Neuronal stem cell (in vitro differentiated cells): ENCODE measurements around the gene POLR3H.

ENCODE experiments used
- DNase-seq: peaks from one replicate; pipeline ENCODE4 v3.0.0-alpha.2; 2013; ENCODE audit warnings: low spot score
- H2AFZ ChIP-seq: one replicate; pipeline ENCODE4 v1.6.1; 2013; ENCODE audit warnings: mild to moderate bottlenecking, low read length, inconsistent platforms
- H2AK5ac ChIP-seq: 2 replicates; pipeline ENCODE4 v1.6.1; 2013; ENCODE audit warnings: low read depth, mild to moderate bottlenecking, inconsistent platforms, low read length, moderate library complexity, mixed read lengths
- H2BK120ac ChIP-seq: 2 replicates; pipeline ENCODE4 v1.6.1; 2013; ENCODE audit warnings: low read depth, mild to moderate bottlenecking, inconsistent platforms, low read length, moderate library complexity, mixed read lengths
- H2BK12ac ChIP-seq: one replicate; pipeline ENCODE4 v1.6.1; 2013; ENCODE audit warnings: low read length, inconsistent platforms
- H2BK15ac ChIP-seq: 2 replicates; pipeline ENCODE4 v1.6.1; 2013; ENCODE audit warnings: mild to moderate bottlenecking, low read length, inconsistent platforms, mixed read lengths
- H2BK5ac ChIP-seq: one replicate; pipeline ENCODE4 v1.6.1; 2013; ENCODE audit warnings: inconsistent platforms, mild to moderate bottlenecking, low read length, moderate library complexity
- H3K14ac ChIP-seq: one replicate; pipeline ENCODE4 v1.6.1; 2013; ENCODE audit warnings: low read length, inconsistent platforms
- H3K18ac ChIP-seq: 2 replicates; pipeline ENCODE4 v1.6.1; 2013; ENCODE audit warnings: low read length, inconsistent platforms
- H3K23ac ChIP-seq: 2 replicates; pipeline ENCODE4 v1.6.1; 2013; ENCODE audit warnings: low read depth, mild to moderate bottlenecking, mixed read lengths, low read length, inconsistent platforms; ENCODE audit not compliant: poor library complexity
- H3K27ac ChIP-seq: replicated peaks from 3 replicates; pipeline ENCODE4 v1.5.1; 2013; ENCODE audit warnings: low read length, inconsistent platforms
- H3K27me3 ChIP-seq, 3 experiments: 2 replicates each; pipeline ENCODE4 v1.6.1; 2013; ENCODE audit warnings: low read length in 3 of 3, mild to moderate bottlenecking in 2 of 3, inconsistent platforms in 1 of 3, low read depth in 1 of 3, mixed read lengths in 1 of 3, moderate library complexity in 1 of 3; ENCODE audit not compliant: control insufficient read depth in 3 of 3, insufficient read depth in 3 of 3
- H3K36me3 ChIP-seq, 2 donors: replicated peaks in 1 of 2; 2 replicates each; pipeline ENCODE4 v1.6.1; 2013; ENCODE audit warnings: low read length in 2 of 2; ENCODE audit not compliant: control insufficient read depth in 2 of 2, insufficient read depth in 2 of 2
- H3K4ac ChIP-seq: 2 replicates; pipeline ENCODE4 v1.6.1; 2013; ENCODE audit warnings: inconsistent platforms, mild to moderate bottlenecking, low read length, moderate library complexity
- H3K4me1 ChIP-seq, 2 donors: 1 replicate in 1 of 2; 2 replicates in 1 of 2; pipeline ENCODE4 v1.6.1; 2013; ENCODE audit warnings: low read length in 2 of 2, low read depth in 1 of 2; ENCODE audit not compliant: control insufficient read depth in 2 of 2, insufficient read depth in 1 of 2
- H3K4me2 ChIP-seq: one replicate; pipeline ENCODE4 v1.6.1; 2013; ENCODE audit warnings: mild to moderate bottlenecking, low read length, inconsistent platforms; ENCODE audit not compliant: insufficient read depth, poor library complexity, severe bottlenecking
- H3K4me3 ChIP-seq, 2 donors: 2 replicates each; pipeline ENCODE4 v1.5.1; 2013; ENCODE audit warnings: low read length in 2 of 2, mild to moderate bottlenecking in 2 of 2, inconsistent platforms in 1 of 2, moderate library complexity in 1 of 2
- H3K79me1 ChIP-seq: one replicate; pipeline ENCODE4 v1.6.1; 2013; ENCODE audit warnings: low read depth, mild to moderate bottlenecking, inconsistent platforms, low read length, moderate library complexity
- H3K9ac ChIP-seq: one replicate; pipeline ENCODE4 v1.6.1; 2013; ENCODE audit warnings: mild to moderate bottlenecking, low read depth, low read length, inconsistent platforms; ENCODE audit not compliant: poor library complexity
- H3K9me3 ChIP-seq, 2 donors: replicated peaks in 1 of 2; 2 replicates each; pipeline versions ENCODE3 to v1.6.1; 2013; ENCODE audit warnings: low read length in 2 of 2, mild to moderate bottlenecking in 2 of 2, inconsistent platforms in 1 of 2, low read depth in 1 of 2, mixed read lengths in 1 of 2, moderate library complexity in 1 of 2; ENCODE audit not compliant: control insufficient read depth in 2 of 2, insufficient read depth in 1 of 2
- H4K8ac ChIP-seq: one replicate; pipeline ENCODE4 v1.6.1; 2013; ENCODE audit warnings: low read depth, mild to moderate bottlenecking, inconsistent platforms, low read length, moderate library complexity
- H4K91ac ChIP-seq: one replicate; pipeline ENCODE4 v1.6.1; 2013; ENCODE audit warnings: low read length, low read depth, mild to moderate bottlenecking, inconsistent platforms; ENCODE audit not compliant: poor library complexity
- WGBS, 2 donors: extraction: QIAGEN DNeasy Blood & Tissue Kit; methylation state at CpG; one replicate each; pipeline ENCODE4 v1.1.7; 2013; ENCODE audit warnings: missing lambda C conversion rate in 2 of 2, mixed read lengths in 1 of 2; ENCODE audit not compliant: insufficient read length in 2 of 2, insufficient replicate concordance in 1 of 2; ENCODE audit errors: extremely low coverage in 2 of 2; 5-methylcytosine and 5-hydroxymethylcytosine counted together

The POLR3H gene

GRCh38 chr22:41530890-41531714 lies 13.2 kb downstream of the POLR3H start:
- no peak overlapping the region for H3K18ac ChIP-seq
- no peak overlapping the region for H3K27ac ChIP-seq
- no peaks in the 10 kb centered on the region for H3K27me3 ChIP-seq
- H3K23ac ChIP-seq, result peak overlapping the region; percentile 58
- no peak overlapping the region for H2AFZ ChIP-seq
- no peak overlapping the region for H2BK5ac ChIP-seq
- H2BK12ac ChIP-seq, result no peak overlapping the region
- WGBS, 2 donors, result no CpG with 5 or more reads among the region's 18 CpGs
- peak overlapping the region; percentile 64 for H2BK120ac ChIP-seq
- H2BK15ac ChIP-seq, result no peak overlapping the region
- H3K4me1 ChIP-seq, result no peaks in the 10 kb centered on the region
- H3K9ac ChIP-seq, result no peak overlapping the region
- H3K36me3 ChIP-seq, result peaks cover 52 to 83% of the 10 kb centered on the region in 2 donors
- H3K14ac ChIP-seq, result no peak overlapping the region
- no peak for DNase-seq
- H3K4me3 ChIP-seq, result peak overlapping the region in 1 of 2 donors; percentile 39
- no peak overlapping the region for H2AK5ac ChIP-seq
- H3K4ac ChIP-seq, result no peak overlapping the region
- no peak overlapping the region for H4K91ac ChIP-seq
- H4K8ac ChIP-seq, result no peak overlapping the region
- H3K4me2 ChIP-seq, result no peak overlapping the region
- H3K9me3 ChIP-seq, result no peaks in the 10 kb centered on the region
- H3K79me1 ChIP-seq, result peaks cover 15% of the 10 kb centered on the region

GRCh38 chr22:41528938-41529561 lies 15.2 kb downstream of the POLR3H start:
- Histone ChIP-seq H3K4me3 (no peak overlapping the region), H3K9me3 (peaks cover 0 to 1% of the 10 kb centered on the region in 2 donors), H2BK12ac (no peak overlapping the region), H2AK5ac (no peak overlapping the region), H3K4me2 (no peak overlapping the region), H3K27ac (no peak overlapping the region), H2AFZ (no peak overlapping the region), H4K91ac (no peak overlapping the region), H4K8ac (no peak overlapping the region), H3K18ac (no peak overlapping the region), H3K79me1 (peaks cover 19% of the 10 kb centered on the region), H3K4ac (no peak overlapping the region), H3K36me3 (peaks cover 64 to 94% of the 10 kb centered on the region in 2 donors), H2BK15ac (no peak overlapping the region), H2BK120ac (no peak overlapping the region), H2BK5ac (no peak overlapping the region), H3K4me1 (no peaks in the 10 kb centered on the region), H3K14ac (no peak overlapping the region), H3K9ac (no peak overlapping the region), H3K23ac (peak overlapping the region; percentile 45), H3K27me3 (no peaks in the 10 kb centered on the region)
- DNase-seq, result no peak
- WGBS, 2 donors, result no CpG with 5 or more reads among the region's 13 CpGs

GRCh38 chr22:41528132-41528766 lies 16.0 kb downstream of the POLR3H start:
- Histone ChIP-seq H3K4me2 (no peak overlapping the region), H3K36me3 (peaks cover 67 to 97% of the 10 kb centered on the region in 2 donors), H3K4ac (no peak overlapping the region), H2BK12ac (no peak overlapping the region), H4K8ac (no peak overlapping the region), H3K18ac (no peak overlapping the region), H3K4me3 (no peak overlapping the region), H3K9ac (no peak overlapping the region), H3K27ac (no peak overlapping the region), H2BK5ac (no peak overlapping the region), H3K4me1 (no peaks in the 10 kb centered on the region), H3K14ac (no peak overlapping the region), H2AFZ (no peak overlapping the region), H2BK120ac (no peak overlapping the region), H3K9me3 (peaks cover 0 to 1% of the 10 kb centered on the region in 2 donors), H3K23ac (no peak overlapping the region), H3K79me1 (peaks cover 21% of the 10 kb centered on the region), H2AK5ac (no peak overlapping the region), H4K91ac (no peak overlapping the region), H2BK15ac (no peak overlapping the region), H3K27me3 (no peaks in the 10 kb centered on the region)
- no CpG with 5 or more reads among the region's 16 CpGs for WGBS, 2 donors
- no peak for DNase-seq
